ENCODE measurements around the gene CFAP54.

CFAP54 gene

DNA sequence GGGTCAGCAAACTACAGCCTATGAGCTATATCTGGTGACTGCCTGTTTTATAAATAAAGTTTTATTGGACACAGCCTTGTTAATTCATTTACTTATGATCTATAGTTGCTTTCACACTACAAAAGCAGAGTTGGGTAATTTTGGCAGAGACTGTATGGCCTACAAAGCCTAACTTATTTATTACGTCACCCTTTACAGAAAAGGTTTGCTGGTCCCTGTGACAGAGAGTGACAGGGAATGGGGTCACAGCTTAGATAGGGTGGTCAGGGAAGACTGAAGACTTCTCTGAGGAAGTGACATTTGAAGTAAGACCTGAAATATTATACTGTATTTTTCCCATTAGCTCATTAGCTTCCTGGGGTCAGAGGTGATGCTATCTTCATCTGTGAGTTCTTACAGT is 342.0 kb downstream of the CFAP54 start:
- DNase-seq, result no peak

- DNase-seq, result no peak
Observed at GRCh38 chr12:96846293-96846692, 356.9 kb downstream of the CFAP54 start.

GRCh38 chr12:96850676-96851075 is 361.3 kb downstream of the CFAP54 start:
- no peak for DNase-seq

GRCh38 chr12:96858162-96858561 is 368.8 kb downstream of the CFAP54 start:
- DNase-seq, result no peak

GRCh38 chr12:96861656-96862055 is 372.3 kb downstream of the CFAP54 start:
- no peak for DNase-seq

- DNase-seq, result no peak
Observed at GRCh38 chr12:96862326-96862725, 372.9 kb downstream of the CFAP54 start.

GRCh38 chr12:96864335-96864734 is 375.0 kb downstream of the CFAP54 start:
- DNase-seq, result no peak

DNA sequence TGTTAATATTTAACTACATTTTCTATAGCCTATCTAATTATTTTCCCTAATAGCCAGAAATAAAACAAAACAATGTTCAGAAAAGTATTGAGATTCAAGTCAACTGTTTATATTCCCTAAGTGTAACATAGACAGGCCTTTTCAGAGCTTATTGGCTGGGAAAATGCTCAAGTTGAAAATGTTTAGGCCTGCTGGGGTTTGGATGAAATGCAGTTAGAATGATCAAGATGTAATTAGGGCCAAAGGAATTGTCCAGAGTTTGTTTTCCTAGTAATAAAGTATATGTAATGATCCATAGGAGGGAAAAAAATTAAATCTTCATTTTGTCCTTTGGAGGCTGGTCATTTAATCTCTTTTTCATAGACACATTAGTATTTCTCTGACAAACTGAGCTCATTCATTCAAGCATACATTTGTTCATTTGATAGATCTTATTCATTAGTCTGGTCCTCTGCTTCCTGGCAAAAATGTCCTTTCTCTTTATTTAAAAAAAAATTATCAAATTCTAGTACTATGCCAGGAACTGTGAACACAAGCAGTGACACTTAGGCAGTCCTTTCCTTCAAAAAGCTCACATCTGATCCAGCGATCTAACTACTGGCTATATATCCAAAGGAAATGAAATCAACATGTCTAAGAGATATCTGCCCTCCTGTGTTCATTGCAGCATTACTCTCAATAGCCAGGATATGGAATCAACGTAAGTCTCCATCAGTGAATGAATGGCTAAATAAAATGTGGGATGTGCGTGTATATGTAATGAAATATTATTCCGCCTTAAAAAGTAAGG is 377.6 kb downstream of the CFAP54 start:
- no peak for DNase-seq

- DNase-seq, result no peak
Observed at GRCh38 chr12:96870946-96871345, 381.6 kb downstream of the CFAP54 start.

GRCh38 chr12:96872961-96873360 is 383.6 kb downstream of the CFAP54 start:
- no peak for DNase-seq

GRCh38 chr12:96874211-96874610 is 384.8 kb downstream of the CFAP54 start:
- DNase-seq, result no peak

DNA sequence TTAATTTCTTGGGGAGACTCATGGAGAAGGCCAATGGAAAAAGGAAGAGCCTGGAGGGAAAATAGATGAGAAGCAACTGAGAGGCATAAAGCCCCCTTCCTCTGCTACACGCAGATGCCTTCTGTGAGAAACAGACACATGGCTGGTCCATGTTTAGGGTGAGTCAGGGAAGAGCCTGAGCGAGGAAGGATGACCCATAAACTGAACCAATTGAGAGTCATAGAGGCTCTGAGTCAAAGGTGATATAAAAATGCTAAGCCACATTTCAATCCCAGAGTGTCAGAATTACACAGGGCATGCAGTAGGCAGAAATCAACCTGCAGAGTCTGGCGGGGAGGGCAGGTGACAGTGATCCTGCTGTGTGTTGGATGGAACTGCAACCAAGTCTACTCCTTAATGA is 387.6 kb downstream of the CFAP54 start:
- no peak for DNase-seq

DNA sequence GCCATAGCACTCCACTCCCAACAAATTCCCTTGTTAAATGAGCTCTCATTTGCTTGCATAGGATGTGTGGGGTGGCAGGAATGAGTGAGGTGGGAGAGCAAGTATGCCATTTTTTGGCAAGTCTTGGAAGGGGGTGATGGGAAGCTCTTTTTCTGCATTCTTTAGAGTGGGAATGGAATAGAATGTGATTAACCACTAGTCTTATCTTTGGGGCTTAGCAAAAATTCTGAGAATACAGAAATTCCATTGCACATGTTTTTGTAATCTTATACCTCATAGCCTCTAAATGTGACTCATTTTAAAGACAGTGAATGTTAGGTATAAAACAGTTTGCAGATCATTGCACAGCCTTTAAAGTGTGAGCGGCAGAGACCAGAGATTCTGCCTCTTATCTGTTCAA is 389.3 kb downstream of the CFAP54 start:
- DNase-seq, result no peak

GRCh38 chr12:96879301-96879700 is 389.9 kb downstream of the CFAP54 start:
- DNase-seq, result no peak

- DNase-seq, result no peak
Observed at GRCh38 chr12:96880220-96880619, 390.8 kb downstream of the CFAP54 start.

DNA sequence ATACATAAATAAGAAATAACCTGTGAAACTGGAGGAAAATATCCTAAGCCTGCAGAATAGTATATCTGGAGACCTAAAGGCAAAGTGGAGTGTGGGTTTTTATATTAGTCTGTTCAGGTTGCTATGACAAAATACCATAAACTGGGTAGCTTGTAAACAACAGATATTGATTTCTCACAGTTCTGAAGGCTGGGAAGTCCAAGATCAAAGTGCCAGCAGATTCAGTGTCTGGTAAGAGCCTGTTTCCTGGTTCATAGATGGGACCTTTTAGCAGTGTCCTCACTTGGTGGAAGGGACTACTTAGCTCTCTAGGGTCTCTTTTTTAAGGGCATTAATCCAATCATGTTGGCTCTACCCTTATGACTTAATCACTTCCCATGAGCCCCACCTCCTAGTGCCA is 392.2 kb downstream of the CFAP54 start:
- no peak for DNase-seq

DNA sequence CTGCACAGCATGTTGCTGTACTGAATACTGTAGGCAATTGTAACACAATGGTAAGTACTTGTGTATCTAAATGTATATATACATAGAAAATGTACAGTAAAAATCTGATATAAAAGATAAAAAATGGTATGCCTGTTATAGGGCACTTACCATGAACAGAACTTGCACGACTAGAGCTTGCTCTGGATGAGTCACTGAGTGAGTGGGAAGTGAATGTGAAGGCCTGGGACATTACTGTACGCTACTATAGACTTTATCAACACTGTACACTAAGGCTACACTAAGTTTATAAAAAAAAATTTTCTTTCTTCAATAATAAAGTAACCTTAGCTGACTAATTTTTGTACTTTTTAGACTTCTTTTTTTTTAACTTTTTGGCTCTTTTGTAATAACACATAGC is 393.5 kb downstream of the CFAP54 start:
- DNase-seq, result no peak

- no peak for DNase-seq
Observed at GRCh38 chr12:96883571-96883970, 394.2 kb downstream of the CFAP54 start.

DNA sequence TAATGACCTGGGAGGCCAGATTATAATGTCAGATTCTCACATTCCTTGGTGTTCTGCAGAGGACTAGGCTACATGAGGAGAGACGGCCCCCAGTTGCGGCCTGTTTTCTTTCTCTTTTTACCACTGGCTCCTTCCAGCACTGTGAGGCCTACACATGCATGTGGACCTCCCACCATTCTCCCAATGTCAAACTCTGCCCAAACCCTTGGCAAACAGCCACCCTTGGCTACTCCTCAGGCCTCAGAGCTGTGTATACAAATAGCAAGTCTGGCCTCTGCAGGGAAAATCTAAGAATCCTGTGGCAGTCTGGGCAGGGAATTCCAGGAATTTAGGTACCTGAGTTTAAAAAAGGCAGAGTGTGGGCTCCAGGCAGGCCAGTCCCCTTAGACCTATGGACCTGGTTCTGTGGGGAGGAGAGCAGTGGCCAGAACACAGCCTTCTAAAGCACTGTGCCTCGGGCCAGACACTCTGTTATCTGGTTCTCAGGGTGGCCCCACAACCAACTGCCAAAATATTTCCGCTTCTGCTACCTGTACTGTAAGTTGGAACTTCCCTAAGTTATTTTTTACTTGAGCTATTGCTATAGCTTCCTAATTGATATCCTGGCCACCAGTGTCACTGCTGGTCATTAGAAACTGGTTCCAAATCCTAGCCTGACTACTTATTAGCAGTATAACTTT is 397.8 kb downstream of the CFAP54 start:
- no peak for DNase-seq

DNA sequence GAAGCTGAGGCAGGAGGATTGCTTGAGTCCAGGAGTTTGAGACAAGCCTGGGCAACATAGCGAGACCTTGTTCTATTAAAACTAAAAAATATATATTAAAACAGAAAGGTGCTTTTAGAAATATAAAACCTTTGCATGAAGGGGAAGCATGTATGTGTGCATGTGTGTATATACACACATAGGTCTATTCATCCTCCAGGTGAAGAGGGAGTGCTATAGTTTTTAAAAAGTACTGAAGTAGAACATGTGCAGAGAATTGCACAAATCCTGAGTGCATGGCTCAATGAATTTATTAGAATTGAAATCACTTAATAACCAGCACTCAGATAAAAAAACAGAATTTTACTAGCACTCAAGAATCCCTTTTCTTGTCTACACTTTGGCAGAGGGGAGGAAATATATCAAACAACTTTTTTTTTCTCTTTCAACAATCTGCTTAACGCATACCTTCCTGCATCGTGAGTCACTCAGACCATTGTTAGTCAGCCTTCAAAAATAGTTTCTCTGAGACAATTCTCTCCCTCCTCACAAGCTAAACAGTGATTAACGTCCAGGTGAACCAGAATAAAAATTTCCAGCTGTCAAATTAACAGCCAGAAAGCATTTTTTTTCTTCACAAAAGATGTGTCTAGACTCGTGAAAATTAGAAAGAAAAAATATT is 400.0 kb downstream of the CFAP54 start:
- DNase-seq, result no peak

DNA sequence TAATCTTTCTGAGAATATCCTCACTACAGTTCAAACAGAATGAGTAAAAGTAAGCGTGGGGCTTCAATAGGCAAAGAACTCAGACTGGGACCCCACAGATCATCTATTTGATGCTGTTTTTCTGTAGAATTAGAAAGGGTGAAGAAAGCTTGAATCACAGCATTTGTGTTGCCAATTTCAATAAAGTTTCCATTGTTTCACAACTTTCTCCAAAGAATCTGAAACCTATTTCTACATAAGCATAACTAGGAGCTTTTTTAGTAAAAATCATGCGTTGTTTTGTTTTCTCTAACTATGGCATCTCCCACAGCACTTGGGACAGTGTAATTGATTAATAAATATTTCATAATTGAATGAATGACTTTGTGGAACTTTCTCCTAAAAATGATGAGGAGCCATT is 401.0 kb downstream of the CFAP54 start:
- DNase-seq, result no peak

DNA sequence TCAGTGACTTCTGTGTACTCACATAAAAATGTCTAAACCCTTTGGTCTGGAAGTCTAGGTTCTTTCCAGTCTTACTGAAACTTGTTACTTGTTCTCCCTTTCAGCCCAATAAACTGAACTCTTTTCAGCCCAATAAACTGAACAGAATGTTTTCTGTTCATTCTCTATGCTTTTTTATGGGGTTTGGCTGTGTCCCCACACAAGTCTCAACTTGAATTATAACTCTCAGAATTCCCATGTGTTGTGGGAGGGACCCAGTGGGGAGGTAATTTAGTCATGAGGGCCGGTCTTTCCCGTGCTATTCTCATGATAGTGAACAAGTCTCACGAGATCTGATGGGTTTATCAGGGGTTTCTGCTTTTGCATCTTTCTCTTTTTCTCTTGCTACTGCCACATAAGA is 402.7 kb downstream of the CFAP54 start:
- no peak for DNase-seq

GRCh38 chr12:96897421-96897820 is 408.0 kb downstream of the CFAP54 start:
- DNase-seq, result no peak

GRCh38 chr12:96901175-96901574 is 411.8 kb downstream of the CFAP54 start:
- no peak for DNase-seq
